GM18861 (cell line): ENCODE results near the gene CDRT4.
"Not testable (repeated sequence)": the region's sequence is repeated elsewhere in the genome, so short reads cannot be mapped to it uniquely, and the experiment has no call there.

Source experiments
- ATAC-seq: cut with Tn5 transposase; IDR thresholded peaks from one replicate; pipeline ENCODE4 v1.9.1; 2021; ENCODE audit not compliant: unreplicated experiment

CDRT4 gene

DNA sequence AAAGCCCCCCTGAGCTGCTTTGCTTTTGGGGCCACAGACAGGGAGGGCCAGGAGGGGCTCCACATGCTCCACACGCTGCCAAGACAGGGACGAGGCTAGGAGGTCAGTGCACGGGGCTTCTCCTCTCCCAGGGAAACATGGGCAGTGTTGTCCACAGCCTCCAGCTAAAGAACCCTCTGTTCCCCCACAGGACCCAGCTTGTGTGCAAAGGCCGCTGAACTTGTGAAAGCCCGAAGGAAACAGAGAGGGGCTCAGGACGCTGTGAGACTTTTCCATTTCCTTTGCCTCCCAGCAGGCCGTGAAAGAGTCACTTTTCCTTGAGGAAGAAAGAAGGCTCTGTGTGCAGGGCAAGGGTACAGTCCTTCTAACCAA is 9.7 kb downstream of the CDRT4 start:
- no peak for ATAC-seq

DNA sequence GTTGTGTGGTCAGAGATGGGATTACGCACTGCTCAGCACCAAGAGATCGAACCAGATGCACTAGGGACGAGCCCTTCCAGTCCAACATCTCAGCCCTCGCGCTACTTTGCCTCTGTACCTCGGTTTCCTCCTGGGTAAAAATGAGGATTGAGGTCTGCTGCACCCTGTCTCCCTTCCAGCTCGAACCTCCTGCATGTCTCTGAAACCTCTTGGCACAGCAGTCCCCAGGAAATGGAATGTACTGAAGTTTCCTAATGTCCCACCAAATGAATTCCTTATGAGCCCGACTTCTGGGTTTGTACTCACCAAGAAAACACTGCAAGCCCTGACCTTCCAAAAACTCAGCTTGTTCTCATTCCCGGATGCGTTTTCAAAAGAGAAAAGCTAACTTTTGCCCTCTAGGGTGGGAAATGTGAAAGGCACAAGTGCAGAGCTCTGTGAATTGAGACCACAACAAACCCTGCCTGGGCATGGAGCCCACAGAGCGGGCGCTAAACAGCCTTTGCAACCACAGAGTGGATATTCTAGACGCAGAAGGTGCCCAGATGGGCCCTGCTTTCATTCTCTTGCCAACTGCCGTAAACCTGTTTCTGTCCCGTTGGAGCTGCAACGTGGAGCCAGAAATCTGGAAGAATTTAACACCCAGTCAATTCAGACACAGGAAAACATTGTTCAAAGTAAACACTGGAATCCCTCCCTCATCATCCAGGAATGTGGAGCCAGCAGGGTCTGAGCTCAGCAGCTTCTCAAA is 10.3 kb downstream of the CDRT4 start:
- ATAC-seq, result no peak

DNA sequence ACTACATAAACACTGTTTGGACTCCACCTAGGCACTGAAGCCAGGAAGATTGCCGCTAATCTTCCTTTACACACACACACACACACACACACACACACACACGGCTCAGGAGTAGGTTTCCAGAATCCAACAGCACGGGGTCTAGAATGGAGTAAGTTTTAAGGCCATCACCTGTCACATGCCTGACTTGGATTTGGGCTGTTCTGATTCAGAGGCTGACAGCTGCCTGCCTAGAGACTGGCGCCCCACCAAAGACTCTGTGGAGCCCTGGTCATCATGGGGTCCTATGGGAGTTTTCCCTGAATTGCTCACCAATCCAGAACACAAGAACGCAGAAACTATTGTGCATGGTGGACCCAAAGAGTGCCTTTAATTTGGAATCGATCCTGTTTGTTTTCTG is 10.9 kb downstream of the CDRT4 start:
- no peak for ATAC-seq

DNA sequence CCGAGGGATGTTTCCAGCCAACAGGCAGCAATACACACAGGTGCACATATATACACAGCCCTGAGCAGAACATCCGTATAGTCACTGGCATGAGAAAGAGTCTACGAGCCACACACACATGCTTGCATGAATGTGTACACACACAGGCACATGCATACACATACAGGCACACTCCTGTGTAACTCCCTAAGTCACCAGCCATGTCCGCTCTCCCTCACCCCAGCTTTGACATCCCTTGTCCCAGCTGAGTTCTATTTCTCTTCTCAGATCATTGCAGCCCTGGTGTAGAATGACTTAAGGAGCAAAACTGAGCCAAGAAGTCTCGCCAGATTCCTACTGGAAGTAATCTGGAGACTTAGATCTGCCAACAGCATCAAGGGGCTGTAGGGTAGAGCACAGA is 13.1 kb downstream of the CDRT4 start:
- no peak for ATAC-seq

DNA sequence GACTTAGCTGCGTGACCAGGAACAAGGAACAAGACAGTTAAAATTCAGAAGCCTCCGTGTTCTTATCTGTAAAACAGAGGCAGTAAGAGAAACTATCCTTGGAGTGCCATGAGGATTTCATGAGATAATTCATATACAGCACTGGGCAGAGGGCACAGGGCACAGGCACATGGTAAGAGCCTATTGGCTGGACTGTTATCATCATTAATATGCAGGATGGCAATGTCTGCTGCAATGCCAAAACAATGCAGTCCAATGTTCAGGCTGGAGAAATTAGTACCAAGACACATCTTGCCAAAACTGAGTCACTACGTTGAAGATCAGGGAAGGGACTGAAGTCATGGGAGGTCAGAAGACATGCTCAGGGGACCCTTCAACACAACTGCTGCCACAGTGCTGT is 13.6 kb downstream of the CDRT4 start:
- no peak for ATAC-seq

DNA sequence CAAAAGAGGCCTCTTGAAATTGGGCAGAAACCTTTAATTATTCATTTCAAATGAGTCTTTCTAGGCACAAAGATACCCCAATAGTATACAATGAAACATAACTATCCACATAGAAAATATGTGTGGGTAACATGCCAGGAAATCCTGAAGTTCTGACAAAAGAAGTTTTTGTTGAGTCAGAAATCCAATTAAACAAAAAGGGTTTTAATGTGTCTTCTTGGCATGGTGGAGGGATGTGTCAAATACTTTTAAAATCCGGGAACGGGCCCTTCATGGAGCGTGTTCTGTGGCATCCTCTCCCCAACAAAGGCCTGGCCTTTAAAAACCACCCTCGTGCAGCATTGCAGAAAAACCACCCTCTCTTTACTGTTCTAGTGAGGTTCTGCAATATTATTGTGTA is 14.2 kb downstream of the CDRT4 start:
- ATAC-seq, result no peak

DNA sequence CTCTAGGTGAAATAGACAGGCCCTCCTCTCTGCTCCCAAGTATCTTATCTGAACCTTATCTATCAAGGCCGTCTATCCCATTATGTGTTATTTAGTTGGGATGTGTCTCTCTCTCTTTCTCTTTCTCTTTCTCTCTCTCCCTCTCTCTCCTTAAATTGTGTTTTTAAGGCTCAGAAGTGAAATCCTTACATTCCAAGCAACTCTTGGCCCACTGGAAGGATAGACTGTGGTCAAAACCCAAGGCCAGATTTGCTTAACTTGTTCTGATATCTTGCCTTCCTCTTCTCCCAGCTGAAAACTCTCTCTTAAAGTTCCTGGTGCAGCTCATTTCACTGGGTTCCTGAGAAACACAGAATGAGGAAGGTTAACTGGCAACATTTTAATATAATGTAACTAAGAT is 14.7 kb downstream of the CDRT4 start:
- ATAC-seq, result no peak

DNA sequence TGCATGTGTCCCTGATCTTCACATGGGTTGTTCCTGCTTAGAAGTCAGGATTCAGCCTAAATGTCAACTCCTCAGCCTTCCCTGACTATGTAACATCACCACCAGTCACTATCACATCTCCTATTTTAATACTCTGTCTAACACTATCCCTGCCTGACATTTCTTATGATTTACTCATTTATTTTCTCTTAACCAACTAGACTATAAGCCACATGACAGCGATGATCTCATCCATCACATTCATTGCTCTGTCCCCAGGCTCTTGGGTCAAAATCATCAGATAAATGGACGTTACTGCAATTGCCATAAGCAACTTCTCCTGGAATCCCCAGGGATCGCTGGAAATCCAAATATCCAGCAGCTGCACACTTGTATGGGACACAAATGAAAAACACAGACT is 15.7 kb downstream of the CDRT4 start:
- ATAC-seq, result no peak

DNA sequence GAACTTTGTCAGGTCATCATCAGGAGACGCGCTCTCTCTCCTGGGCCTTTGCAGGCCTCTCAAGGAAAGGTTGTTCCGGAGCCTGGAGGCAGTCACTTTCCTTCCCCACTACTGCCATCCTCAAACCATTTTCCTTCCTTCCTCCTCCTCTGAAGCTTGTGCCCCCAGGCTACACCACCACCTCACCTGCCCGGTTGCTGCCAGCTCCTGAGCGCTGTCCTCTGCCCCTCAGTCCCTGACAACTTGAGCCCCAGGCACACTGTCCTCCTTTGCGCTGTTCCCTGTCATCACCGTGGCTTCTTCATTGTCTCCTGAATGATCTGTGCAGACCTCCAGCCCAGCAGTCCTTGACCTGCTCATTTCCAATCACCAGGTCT is 18.9 kb downstream of the CDRT4 start:
- ATAC-seq, result no peak

DNA sequence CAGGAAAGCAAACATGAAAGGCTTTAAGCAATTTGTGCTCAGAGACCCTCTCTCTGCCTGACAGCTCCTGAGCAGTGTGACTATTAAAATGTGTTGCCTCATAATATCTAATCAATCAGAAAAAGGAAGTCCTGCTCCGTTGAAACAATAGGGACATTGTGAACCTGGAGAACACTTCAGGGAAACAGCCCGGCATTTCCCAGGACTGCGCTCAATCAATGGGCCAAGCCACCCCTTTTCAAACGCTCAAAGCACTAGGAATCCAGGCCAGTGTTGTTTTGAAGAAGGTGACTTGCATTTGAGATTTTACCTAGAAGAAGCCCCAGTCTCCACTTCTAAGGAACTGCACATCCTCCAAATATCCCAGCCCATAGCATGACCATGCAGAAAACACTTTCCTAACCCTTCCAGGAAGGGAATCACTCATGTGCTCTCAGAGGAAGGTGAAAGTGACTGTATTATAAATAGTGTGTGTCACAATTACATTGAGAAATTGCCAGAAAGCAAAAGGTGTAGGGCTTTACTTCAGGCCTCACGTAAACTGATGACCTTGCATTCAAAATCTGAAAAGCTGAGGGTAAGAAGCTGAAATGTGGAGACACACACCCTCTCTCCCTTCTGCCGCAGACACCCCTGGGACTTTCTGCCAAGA is 19.4 kb downstream of the CDRT4 start:
- ATAC-seq, result no peak

DNA sequence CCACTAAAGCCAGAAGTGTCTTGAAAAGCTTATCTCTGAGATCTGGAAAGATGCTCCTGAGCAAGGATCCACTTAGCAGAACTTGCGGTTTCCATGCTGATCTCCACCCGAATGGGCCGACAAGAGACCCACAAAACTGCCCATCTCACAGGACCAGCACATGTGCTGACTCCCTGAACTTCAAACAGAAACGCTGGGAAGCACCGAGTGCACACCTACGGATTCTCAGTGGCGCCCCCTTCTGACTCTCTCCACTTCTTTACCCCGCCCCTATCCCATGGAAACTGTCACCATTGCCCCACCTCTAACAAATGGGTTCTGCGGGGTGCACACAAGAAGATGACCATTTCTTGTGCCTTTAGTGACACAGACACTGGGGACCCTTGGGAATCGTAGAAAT is 21.4 kb downstream of the CDRT4 start:
- ATAC-seq, result no peak

DNA sequence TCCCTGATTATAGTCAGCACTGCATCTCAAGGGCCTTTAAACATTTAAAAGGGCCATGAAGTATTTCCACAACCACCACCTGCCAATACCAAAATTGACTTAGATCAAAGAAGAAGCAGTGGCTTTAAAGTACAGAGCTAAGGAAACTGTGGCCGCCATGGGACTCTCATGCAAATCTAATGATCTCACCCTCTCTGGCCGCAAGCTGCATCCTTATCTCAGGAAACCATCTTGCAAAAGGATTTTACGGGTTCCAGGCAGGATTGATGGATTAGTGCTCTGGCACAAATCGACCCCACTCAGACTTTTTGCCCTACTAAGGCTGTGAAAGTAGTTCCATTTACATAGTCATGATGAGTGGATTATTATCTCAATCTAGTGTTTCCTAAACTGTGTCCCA is 22.6 kb downstream of the CDRT4 start:
- ATAC-seq, result no peak

DNA sequence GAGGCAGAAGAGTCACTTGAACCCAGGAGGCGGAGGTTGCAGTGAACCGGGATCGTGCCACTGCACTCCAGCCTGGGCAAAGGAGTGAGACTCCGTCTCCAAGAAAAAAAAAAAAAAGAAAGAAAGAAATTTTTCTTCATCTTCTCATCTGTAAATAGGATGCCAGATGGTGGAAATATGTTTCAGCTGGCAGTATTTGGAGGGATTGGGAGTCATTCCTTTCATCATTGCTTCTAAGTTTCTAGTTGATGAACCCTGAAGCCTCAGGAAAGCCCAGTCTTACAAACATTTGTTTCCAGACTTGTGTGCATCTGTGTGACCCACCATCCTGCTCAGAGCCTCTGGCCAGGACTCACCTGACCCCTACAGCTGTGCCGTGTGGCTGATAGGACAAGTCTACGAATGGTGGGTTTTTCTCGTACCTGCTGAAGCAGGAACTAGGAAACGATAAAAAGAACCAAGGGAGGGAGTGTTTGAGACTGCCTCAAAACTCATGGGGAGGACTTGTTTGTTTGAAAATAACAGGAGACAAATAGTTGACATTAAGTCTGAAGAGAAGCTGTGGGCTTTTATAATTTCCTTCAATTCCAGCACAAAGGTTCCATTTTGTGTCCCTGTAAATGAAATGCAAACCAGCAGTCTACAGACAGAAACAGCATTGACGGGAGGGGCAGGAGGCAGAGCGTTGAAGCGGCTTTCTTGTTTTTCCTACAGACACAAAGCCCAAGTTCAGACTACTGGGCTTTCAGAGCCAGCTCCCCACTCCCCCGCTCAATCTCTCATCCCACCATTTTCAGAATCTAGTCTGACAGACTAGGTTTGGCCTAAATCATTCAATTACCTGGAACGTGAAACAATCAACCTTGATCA is 24.9 kb downstream of the CDRT4 start:
- no peak for ATAC-seq

DNA sequence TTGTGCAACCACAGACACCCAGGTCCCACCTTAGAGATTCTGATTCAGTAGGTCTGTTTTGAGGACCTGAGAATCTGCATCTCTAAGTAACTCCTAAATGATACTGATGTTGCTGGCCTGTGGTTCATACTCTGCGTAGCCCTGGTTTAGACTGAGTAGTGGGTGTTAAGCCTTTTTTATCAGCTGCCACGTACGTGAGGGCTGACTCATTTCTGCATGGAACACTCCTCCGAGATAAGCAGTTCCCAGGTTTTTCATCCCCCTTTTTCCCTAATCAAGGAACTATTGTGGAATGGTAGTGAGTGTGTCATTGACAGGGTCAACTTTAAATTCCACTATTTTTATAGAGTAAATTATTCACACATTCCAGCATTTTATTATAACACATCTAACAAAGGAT is 26.1 kb downstream of the CDRT4 start:
- no peak for ATAC-seq

DNA sequence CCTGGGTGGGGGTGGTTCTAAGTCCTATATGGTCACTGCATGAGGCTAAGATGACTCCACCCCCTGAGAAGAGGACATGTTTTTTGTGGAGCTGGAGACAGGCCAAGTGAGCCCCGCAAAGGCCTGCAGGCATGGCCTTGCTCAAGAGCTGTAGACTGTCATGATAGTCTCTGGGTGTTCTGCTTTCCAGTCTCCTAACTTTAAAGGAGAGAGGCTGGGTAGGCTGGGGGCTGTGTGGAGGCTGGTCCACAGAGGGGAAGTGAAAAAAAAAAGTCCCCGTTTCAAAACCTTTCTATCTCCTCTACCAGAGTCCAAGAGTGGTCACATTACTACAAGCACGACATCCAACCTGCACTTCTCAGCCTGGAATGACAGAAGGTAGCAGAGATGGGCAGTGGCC is 27.1 kb downstream of the CDRT4 start:
- no peak for ATAC-seq

DNA sequence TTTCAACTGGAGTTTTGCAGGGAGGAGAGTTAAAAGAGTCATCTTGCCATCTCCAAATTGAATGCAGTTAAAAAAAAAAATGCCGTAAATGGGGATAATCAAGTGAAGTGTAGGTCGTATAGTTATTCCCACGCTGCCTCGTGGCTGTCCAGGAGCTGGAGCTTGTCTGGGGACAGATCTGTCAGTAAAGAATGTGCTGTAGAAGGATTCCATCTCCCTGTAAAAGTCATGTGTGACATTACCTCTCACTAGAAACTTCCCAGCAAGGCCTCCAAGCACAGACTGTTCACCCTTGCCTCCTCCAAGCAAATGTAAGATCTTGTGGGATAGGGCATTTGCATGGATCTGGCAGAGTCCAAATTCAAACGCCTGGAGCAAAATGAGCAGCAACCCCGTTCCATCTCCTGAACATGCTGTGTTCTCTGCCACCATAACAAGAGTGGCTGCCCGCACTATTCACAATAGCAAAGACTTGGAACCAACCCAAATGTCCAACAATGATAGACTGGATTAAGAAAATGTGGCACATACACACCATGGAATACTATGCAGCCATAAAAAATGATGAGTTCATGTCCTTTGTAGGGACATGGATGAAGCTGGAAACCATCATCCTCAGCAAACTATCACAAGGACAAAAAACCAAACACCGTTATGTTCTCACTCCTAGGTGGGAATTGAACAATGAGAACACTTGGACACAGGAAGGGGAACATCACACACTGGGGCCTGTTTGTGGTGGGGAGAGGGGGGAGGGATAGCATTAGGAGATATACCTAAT is 28.0 kb downstream of the CDRT4 start:
- not testable (repeated sequence) for ATAC-seq

DNA sequence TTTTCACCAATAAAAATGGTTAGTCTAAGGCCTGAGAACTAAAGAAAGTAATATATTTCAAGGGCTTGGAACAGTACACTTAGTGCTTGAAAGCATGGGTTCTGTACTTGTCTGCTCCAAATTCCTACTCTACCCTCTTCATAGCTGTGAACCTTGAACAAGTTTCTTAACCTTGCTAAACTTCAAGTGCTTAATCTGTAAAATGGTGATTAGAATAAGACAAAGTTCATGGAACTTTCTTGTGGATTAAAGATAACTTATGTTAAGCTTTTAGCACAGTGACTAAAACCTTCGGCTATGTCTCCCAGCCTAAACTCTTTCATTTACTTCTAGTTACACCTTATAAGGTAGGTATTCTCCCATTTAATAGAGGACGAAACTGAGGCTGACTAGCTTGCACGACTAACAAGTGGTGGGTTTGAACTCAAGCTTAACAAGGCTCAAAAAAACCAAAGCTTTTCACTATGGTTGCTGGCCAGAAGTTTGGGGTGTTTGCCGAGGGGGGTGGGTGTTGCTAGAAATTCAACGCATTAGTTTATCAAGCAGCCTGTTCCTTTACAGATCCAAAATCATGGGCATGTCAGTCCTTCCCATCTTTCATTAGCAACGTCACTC is 28.8 kb downstream of the CDRT4 start:
- ATAC-seq, result no peak

DNA sequence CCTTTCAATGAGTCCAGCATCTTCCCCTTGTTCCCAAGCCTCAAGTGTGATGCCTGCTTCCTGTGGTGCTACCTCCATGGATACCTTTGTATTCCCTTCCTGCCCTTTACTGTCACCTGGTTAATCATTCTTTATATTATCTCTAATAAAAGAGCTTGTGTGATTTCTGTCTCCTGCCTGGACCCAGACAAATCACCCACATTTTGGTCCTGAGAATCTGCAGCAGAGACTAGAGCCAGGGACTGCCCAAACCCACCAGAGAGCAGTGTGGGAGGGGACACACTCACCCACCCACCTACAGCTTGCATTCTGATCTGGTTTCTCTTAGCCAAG is 30.2 kb downstream of the CDRT4 start:
- no peak for ATAC-seq

DNA sequence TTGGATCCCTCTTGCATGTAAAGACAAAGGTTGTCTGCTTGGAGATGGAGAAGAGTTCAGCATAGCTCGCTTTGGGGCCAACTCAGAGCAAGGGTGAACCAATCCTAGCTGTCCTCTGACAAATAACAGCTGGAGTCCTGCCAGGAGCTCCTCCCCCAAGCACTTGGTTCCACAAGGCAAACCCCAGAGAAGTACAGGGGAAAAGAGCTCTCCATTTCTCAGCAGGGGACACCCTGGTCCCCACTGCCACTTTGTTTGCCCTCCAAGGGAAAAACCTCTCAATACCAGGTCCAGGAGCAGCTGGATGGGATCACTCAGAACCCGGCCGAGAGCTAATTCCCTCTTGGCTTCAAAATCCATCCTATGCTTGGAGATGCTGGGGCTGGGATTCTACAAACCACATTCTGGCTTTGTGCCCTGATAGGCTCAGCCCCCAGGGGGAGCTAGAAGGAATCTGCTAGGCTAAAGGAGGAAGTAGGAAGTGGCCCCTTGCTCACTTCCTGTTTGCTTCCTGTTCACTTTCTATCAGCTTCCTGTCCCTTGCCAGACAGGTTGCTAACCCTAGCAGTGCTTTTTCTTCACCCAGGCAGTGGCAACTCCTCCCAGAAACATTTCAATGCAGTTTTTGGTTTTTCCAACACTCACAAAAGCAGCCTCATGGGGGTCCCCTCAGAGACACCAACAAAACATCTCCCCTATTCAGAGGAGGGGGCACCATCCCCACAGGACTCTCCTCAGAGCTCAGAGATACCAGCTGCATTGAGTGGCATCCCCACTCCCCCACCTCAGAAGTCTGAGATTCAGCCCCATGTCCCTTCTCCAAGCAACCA is 30.7 kb downstream of the CDRT4 start:
- no peak for ATAC-seq

DNA sequence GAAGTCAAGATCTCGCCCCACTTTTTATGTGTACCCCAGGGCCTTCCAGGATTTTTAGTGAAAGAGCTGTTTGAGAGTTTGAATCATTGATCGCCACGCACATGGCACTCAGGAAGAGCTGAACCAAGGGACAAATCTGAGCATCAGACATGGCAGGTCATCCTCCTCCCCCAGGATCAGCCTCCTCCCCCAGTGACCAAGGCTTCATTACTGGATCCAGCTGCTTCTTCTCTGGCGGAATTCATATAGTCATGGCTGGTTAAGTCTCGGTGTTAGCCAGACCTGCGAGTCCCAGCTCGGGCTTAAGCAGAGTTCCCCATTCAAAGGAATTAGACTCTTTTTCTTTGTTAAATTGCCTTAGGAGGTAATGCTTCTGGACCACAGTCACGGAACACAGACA is 32.5 kb downstream of the CDRT4 start:
- no peak for ATAC-seq
